Measurements from ENCODE around the gene TIMM44.

TIMM44 gene

GRCh38 chr19:7883105-7883504, 60.4 kb downstream of the TIMM44 start:
- no peak for ATAC-seq
- TF ChIP-seq ZNF8 (CRISPR knock-in tag; IDR thresholded peaks at IDR 0.05) (no peak), POU6F1 (CRISPR knock-in tag; IDR thresholded peaks at IDR 0.05; ENCODE audit: borderline replicate concordance, low read depth) (no peak), RARB (CRISPR knock-in tag; IDR thresholded peaks at IDR 0.05) (no peak), ESRRG (CRISPR knock-in tag; IDR thresholded peaks at IDR 0.05) (no peak), SNAI2 (CRISPR knock-in tag; IDR thresholded peaks at IDR 0.05) (no peak), TCF4 (CRISPR knock-in tag; IDR thresholded peaks at IDR 0.05; ENCODE audit: borderline replicate concordance) (no peak), TSHZ2 (CRISPR knock-in tag; IDR thresholded peaks at IDR 0.05) (no peak), ZNF70 (CRISPR knock-in tag; IDR thresholded peaks at IDR 0.05) (no peak), ARNTL (CRISPR knock-in tag; IDR thresholded peaks at IDR 0.05; ENCODE audit: borderline replicate concordance, low read depth) (no peak), ZFP30 (CRISPR knock-in tag; IDR thresholded peaks at IDR 0.05) (no peak)

GRCh38 chr19:7881910-7882309, 61.6 kb downstream of the TIMM44 start:
- TF ChIP-seq TCF4 (CRISPR knock-in tag; IDR thresholded peaks at IDR 0.05; ENCODE audit: borderline replicate concordance) (no peak), ZC3H10 (CRISPR knock-in tag; IDR thresholded peaks at IDR 0.05) (no peak), CREB5 (CRISPR knock-in tag; IDR thresholded peaks at IDR 0.05; ENCODE audit: low read depth) (no peak), ZNF565 (CRISPR knock-in tag; conservative IDR thresholded peaks at IDR 0.05; ENCODE audit: low read depth) (no peak)
- no peak for ATAC-seq

GRCh38 chr19:7879836-7880235, 63.6 kb downstream of the TIMM44 start:
- no peak for ATAC-seq
- TF ChIP-seq ZFP30 (CRISPR knock-in tag; IDR thresholded peaks at IDR 0.05), result no peak
- TF ChIP-seq ZNF8 (CRISPR knock-in tag; IDR thresholded peaks at IDR 0.05), result no peak
- TF ChIP-seq GLIS3 (CRISPR knock-in tag; IDR thresholded peaks at IDR 0.05), result no peak
- TF ChIP-seq OSR1 (CRISPR knock-in tag; IDR thresholded peaks at IDR 0.05), result no peak
- no peak for TF ChIP-seq ZNF70 (CRISPR knock-in tag; IDR thresholded peaks at IDR 0.05)
- no peak for TF ChIP-seq ZNF565 (CRISPR knock-in tag; conservative IDR thresholded peaks at IDR 0.05; ENCODE audit: low read depth)
- TF ChIP-seq CSDC2 (CRISPR knock-in tag; IDR thresholded peaks at IDR 0.05), result no peak
- TF ChIP-seq CREB5 (CRISPR knock-in tag; IDR thresholded peaks at IDR 0.05; ENCODE audit: low read depth), result no peak
- TF ChIP-seq TOX (CRISPR knock-in tag; IDR thresholded peaks at IDR 0.05; ENCODE audit: borderline replicate concordance), result no peak
- no peak for TF ChIP-seq PATZ1 (CRISPR knock-in tag; IDR thresholded peaks at IDR 0.05; ENCODE audit: borderline replicate concordance)
- no peak for TF ChIP-seq TSHZ2 (CRISPR knock-in tag; IDR thresholded peaks at IDR 0.05)
- TF ChIP-seq SNAI2 (CRISPR knock-in tag; IDR thresholded peaks at IDR 0.05), result no peak
